HG03139 (cell line): ENCODE data around the gene PPP1R12C.
"Not testable (repeated sequence)": the region's sequence is repeated elsewhere in the genome, so short reads cannot be mapped to it uniquely, and the experiment has no call there.

Experiments used
- ATAC-seq: cut with Tn5 transposase; IDR thresholded peaks from one replicate; pipeline ENCODE4 v1.9.1; 2021; ENCODE audit not compliant: unreplicated experiment

PPP1R12C gene

GRCh38 chr19:55077106-55077505 lies 40.3 kb downstream of the PPP1R12C start:
- ATAC-seq, result no peak

- ATAC-seq, result no peak
Measured at GRCh38 chr19:55076321-55076720, 41.1 kb downstream of the PPP1R12C start.

GRCh38 chr19:55075371-55075998 lies 42.0 kb downstream of the PPP1R12C start, which contains the start of gene EPS8L1:
EPS8L1 (plus strand) TSS chr19:55075869; CDS start chr19:55076445, 576 bp downstream.
- no peak for ATAC-seq

- ATAC-seq, result no peak
Measured at GRCh38 chr19:55071913-55072312, 45.5 kb downstream of the PPP1R12C start.

GRCh38 chr19:55071129-55071502 lies 46.3 kb downstream of the PPP1R12C start:
- ATAC-seq, result no peak

GRCh38 chr19:55070466-55071128 lies 46.8 kb downstream of the PPP1R12C start:
- no peak for ATAC-seq

- no peak for ATAC-seq
Measured at GRCh38 chr19:55069865-55070197, 47.6 kb downstream of the PPP1R12C start.

- no peak for ATAC-seq
Measured at GRCh38 chr19:55068950-55069864, 48.2 kb downstream of the PPP1R12C start.

GRCh38 chr19:55067869-55068268 lies 49.6 kb downstream of the PPP1R12C start:
- ATAC-seq, result no peak

- ATAC-seq, result no peak
Measured at GRCh38 chr19:55066107-55066709, 51.2 kb downstream of the PPP1R12C start.

GRCh38 chr19:55065516-55065915 lies 51.9 kb downstream of the PPP1R12C start:
- ATAC-seq, result not testable (repeated sequence)

GRCh38 chr19:55063492-55063843 lies 54.0 kb downstream of the PPP1R12C start:
- ATAC-seq, result no peak

- ATAC-seq, result peak; percentile 93
Measured at GRCh38 chr19:55062735-55063491, 54.5 kb downstream of the PPP1R12C start, which contains the start of gene RDH13. RDH13 (minus strand) TSS chr19:55063148; CDS start chr19:55063032, 116 bp downstream.

GRCh38 chr19:55060287-55060686 lies 57.1 kb downstream of the PPP1R12C start:
- not testable (repeated sequence) for ATAC-seq

- no peak for ATAC-seq
Measured at GRCh38 chr19:55058781-55059610, 58.4 kb downstream of the PPP1R12C start.

- ATAC-seq, result no peak
Measured at GRCh38 chr19:55056827-55057226, 60.6 kb downstream of the PPP1R12C start.

GRCh38 chr19:55053735-55054134 lies 63.7 kb downstream of the PPP1R12C start:
- no peak for ATAC-seq

- no peak for ATAC-seq
Measured at GRCh38 chr19:55050749-55051532, 66.5 kb downstream of the PPP1R12C start.

- no peak for ATAC-seq
Measured at GRCh38 chr19:55048446-55048845, 69.0 kb downstream of the PPP1R12C start.
